GM20431 (cell line): Measurements from ENCODE around the gene FGD5.

ENCODE experiments used
- in situ Hi-C: fragments of 300-500 bp; cut with MseI, MboI; formaldehyde crosslinking; loops from one replicate; pipeline ENCODE4 v1.15.0; 2020; ENCODE audit warnings: low sequenced_read_pairs; ENCODE audit not compliant: unreplicated experiment

Gene FGD5

DNA sequence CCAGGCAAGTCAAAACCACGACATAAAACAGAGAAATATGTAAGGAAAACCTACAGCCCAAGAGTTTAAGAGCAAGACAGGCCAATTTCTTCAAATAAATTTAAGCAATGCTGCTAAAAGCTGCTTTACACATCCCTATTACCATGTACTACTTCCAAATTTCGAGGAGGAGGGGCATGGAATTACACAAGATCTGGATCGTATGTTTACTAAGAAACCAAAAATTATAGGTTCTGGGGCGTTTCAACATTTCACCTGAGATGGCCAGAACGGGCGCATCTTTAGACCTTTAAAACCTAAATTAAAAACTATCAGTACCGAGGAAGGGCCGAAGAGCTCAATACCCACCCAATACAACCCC is 128.0 kb downstream of the FGD5 start:
- in situ Hi-C loops, result no loop called here

DNA sequence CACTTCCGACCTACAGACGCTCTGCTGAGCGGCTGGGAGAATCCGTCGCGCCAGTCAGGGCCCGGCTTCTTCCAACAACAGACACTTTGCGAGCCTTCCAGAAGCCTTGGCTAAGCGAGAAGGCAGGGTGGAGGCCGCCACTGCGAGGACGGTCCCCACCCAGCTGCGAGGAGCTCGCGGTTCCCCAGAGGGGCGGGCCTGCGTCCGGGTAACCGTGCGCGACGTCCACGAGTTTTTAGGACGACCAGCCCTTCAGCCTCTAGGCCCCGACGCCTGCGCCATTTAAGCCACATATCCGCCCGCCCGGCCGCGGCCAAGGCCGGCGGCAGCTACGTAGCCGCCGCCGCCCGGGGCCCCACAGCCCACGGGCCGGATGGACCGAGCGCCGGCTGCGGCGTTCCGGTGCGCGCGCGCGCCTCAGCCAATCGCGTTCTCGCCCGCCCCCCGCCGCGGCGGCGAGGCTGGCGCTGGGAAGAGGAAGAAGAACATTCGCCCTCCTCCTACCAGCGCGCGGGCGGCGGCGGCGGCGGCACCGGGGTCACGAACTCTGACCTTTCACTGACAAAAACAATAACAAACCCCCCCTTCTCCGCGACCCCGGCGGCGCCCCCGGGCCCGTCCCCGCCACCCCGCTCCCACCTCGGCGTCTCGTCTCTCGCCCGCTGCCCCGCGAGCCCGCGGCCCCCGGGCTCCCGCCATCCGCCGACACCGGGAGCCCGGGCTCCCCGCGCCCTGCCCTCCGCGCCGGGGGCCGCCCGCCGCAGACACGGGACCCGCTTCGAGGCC is 128.5 kb downstream of the FGD5 start, which contains the start of gene NR2C2:
Gene NR2C2, plus strand, starts transcription at position 484 of the 786 bp plus-strand sequence. CDS start 56,332 bp downstream, outside the sequence.
- in situ Hi-C loops, result no loop called here

DNA sequence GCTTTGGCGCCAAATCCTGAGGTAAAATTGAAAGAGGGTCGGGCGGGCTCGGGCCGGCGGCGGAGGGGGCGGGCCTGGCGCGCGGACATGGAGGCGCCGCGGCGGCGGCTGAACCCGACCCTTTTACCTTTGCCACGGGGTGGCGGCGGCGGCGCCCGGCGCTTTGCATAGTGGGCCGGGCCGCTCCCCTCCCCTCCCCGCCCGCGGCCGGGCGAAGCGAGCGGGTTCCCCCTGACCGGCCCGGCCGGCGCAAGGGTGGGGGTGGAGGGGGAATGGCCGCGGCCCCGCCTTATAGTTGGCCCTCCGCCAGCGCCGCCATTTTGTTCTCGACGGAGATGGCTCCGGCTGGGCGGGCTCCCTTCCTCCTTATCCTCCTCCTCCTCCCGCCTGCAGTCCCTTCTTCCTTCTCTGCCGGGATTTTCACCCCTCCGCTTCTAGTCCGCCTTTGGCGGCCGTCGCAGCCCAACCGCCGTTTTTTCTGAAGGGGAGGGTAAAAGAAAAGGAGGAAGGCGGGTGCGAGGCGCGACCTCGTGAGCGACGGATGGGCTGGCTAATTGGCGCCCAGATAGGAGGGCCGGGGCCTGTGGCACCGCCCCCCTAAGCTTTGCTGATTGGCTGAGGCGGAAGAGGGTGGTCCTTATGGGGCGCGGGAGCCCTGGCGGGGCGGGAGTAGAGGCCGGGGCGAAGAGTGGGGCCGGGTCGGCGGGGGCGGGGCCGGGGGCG is 129.3 kb downstream of the FGD5 start:
- in situ Hi-C loops, result no loop called here

DNA sequence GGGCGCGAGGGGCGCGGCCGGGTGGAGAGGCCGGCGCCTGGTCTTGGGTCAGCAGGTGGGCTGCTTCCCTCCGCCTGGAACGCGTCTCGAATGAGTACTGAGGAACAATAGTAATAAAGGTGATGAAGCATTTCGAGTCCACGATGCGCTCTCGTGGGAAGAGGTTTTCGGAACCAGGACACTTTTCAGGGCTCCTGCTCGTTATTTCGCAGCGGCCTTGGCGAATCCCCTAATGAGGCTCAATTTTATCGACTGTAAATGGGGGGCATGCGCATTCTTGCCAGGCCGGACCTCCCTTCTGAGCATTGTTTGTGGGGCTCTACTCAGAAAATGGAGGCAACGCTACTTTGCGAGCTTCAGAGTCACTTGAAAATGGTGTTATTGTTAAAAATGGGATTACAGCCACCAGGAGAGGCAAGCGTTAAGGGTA is 129.9 kb downstream of the FGD5 start:
- in situ Hi-C loops, result no loop called here

DNA sequence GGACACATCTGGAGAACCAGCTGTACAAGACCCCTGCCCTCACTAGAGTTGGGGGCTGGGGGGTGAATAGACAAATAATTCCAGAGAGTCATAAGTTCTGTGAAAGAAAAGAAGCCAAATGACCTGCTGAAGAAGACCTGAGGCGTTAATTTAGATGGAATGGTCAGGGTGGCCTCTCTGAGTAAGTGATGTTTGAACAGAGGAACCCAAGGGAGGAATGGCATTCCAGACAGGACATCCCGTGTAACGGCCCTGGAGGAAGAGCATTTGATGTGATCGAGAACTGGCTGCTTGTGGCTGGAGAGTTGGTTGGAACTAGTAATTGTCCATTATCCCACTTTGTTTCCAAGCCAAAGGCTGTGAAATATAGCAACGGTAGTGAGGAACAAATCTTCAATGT is 130.4 kb downstream of the FGD5 start:
- in situ Hi-C loops, result no loop called here

DNA sequence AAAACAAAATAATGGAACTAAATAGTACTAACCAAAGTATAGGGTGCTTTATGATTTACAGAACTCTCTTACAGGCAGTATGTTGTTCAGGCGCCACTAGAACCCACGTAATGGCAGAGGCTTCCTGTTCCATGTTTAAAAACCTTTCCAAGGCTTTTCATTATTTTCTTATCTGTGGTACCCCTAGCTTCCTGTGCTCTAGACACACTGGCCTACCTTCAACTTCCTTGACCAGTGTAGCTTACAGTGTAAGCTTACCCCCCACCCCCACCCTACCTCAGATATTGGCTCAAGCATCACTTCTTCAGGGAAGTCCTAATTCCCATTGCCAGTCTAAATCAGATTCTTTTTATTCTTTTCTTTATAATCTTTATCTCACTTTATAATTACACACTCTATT is 131.5 kb downstream of the FGD5 start:
- in situ Hi-C loops, result no loop called here

DNA sequence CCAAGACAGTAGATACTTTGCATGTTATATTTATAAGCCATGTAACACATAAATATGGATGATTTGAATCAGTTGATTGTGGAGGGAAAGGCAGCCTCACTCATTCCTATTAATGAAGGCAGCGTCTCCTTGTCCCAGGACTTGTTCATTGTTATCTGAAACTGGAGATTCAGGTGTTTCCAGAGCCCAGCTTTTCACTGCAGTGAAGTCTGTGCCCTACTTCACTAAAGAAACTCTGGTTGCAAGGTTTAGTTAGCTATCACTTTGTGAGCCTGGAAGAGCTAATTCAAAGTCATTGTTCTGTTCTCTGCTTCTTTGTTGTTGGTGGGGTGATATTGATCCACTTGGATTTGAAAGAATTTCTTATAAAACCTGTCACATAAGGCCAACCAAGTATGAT is 138.4 kb downstream of the FGD5 start:
- in situ Hi-C loops, result no loop called here

DNA sequence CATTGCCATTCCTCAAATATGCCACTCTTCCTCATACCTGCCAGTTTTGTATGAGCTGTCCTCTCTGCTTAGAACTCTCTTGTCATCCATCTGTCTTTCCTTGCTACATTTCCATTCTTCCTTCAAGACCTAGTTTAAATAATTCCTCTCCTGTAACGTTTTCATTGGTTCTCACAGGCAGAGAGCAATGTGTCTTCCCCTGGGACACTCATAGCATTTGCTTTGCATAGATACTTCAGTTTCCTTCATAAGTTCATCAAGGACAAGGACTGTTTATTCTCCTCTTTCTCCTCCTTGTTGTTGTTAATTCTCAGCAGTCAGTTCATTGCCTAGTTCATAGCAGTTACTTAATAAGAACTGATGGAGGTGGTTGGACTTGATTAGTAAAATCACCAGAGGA is 139.2 kb downstream of the FGD5 start:
- in situ Hi-C loops, result no loop called here

DNA sequence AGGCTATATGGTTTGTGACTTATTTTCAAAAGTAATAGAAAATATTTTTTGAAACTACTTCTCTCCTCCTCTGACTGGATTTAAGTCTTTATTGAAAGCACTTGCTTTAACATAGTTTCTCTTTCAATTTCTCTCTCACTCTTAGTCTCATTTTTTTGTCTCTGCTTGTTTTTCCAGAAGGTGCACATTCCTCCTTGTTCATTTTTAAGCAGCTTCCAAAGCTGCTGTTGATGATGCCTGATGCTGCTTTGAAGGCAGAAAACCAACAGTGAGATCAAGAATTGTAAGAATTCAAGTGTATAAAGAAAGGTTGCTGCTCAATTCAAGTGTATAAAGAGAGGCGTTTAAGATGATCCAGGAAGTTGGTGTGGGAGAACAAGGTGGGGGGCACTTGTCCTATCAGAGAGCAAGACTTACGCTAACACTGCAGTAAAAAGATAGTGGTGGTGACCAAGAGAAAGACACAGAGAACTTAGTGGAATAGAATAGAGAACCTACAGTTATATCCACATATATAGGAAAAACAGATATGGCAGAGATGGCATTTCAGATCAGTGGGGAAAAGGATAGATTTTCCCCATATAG is 140.7 kb downstream of the FGD5 start:
- in situ Hi-C loops, result no loop called here

DNA sequence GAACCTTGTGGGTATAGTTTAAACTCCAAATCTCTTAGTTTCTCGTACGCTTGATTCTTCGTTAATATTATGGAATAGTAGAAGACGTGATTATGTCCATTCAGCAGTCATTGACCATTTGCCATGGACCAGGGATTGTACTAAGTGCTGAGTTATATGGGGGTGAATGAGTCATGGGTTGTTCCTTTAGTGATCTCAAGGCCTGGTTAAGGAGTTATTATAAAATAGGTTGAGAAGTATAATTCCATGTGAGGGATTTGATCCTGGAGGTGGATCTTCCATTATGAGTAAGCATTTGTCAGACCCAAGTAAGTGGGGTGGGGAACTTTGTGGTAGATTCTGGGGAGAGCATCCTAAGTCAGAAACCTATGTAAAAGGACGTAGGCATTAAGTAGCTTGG is 144.0 kb downstream of the FGD5 start:
- in situ Hi-C loops, result no loop called here

DNA sequence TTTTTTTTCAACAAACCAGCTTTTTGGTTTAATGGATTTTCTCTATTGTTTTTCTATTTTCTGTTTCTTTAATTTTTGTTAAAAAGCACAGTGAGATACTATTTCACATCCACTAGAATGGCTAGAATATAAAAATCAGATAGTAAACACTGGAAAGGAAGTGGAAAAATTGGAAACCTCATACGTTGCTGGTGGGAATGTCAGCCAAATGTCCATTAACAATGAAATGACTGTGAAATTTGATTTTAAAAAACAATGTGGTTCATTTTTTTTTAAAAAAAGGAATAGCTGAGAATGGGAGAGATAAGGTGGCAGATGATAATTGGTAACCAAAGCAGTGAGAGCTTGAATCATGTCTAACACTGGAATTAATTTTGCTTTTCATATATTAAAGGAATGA is 148.5 kb downstream of the FGD5 start:
- in situ Hi-C loops, result no loop called here

DNA sequence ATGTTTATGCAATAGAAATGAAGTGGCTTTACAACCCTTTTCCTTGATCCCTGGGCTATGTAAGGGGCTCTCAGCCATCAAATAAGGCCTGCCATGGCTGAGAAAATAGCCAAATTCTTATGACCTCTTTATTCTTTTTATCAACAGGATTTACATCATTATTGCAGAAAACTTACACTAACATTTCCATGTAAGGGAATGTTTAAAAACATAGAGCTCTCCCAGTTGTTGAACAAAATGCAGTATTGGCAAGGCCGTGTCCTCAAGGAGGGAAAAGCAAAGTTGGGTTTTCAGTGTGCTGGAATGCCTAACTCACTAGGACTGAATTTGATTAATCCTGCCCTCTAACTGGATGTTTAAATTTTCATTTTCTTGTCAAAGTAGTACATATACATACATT is 150.9 kb downstream of the FGD5 start:
- in situ Hi-C loops, result no loop called here

DNA sequence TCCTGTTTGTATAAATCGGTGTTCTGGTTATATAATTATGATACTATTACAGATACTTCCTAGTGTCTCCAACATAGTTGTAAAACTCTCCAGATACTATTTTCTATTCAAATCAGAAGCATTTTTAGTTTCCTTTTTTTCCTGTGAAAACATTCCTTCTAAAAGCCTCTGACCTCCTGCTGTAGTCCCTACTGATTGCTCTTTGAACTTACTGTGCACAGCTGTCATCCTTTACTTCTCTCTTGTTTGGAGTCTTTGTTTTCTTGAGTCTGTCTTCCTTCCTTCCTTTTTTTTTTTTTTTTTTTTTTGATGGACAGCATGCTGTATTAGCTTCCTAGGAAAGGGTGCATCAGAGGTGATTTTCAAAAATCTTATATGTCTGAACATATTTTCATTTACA is 157.6 kb downstream of the FGD5 start:
- in situ Hi-C loops, result no loop called here

DNA sequence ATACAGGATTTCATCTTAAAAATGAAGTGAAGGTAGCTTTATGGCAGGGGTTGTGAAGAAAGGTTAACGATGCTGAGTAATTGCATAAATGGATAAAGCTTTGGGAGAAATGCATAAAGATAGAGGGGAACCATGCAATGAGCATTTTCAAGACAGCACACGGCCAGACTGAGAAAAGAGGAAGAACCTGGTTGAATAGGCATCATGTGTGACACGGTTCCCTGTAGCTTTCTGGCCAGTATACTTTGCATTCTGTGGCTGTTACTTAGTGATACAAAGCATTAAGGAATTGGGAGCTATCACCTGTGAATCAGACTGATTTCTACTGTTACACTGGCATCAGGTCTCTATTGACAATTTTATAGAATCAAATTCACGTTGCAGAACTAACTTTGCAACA is 161.9 kb downstream of the FGD5 start:
- in situ Hi-C loops, result no loop called here
